ENCODE results near the gene KBTBD12.
"Not testable (repeated sequence)": the region's sequence is repeated elsewhere in the genome, so short reads cannot be mapped to it uniquely, and the experiment has no call there.

DNA sequence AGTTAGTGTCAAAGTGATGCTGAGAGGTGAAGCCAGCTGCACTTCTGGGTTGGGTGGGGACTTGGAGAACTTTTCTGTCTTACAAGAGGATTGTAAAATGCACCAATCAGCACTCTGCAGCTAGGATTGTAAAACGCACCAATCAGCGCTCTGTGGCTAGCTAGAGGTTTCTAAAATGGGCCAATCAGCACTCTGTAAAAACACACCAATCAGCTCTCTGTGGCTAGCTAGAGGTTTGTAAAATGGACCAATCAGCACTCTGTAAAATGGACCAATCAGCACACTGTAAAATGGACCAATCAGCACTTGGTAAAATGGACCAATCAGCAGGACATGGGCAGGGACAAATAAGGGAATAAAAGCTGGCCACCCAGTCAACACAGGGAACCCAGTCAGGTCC lies 1.2 kb upstream of the KBTBD12 start:
- TF ChIP-seq POLR2A (IDR thresholded peaks at IDR 0.05; ENCODE audit: low read depth, low read length); POLR2AphosphoS5 (IDR thresholded peaks at IDR 0.05; ENCODE audit: low read depth, low read length); TAF1 (IDR thresholded peaks at IDR 0.05; ENCODE audit: borderline replicate concordance, low read depth, low read length): not testable (repeated sequence)

Measured in GM12892 (cell line).